ENCODE data around the gene DACT2.
A peak's percentile ranks its signal among the peaks of the same experiment; 100 is the strongest.
"Not testable (repeated sequence)": the region's sequence is repeated elsewhere in the genome, so short reads cannot be mapped to it uniquely, and the experiment has no call there.

DACT2 gene

DNA sequence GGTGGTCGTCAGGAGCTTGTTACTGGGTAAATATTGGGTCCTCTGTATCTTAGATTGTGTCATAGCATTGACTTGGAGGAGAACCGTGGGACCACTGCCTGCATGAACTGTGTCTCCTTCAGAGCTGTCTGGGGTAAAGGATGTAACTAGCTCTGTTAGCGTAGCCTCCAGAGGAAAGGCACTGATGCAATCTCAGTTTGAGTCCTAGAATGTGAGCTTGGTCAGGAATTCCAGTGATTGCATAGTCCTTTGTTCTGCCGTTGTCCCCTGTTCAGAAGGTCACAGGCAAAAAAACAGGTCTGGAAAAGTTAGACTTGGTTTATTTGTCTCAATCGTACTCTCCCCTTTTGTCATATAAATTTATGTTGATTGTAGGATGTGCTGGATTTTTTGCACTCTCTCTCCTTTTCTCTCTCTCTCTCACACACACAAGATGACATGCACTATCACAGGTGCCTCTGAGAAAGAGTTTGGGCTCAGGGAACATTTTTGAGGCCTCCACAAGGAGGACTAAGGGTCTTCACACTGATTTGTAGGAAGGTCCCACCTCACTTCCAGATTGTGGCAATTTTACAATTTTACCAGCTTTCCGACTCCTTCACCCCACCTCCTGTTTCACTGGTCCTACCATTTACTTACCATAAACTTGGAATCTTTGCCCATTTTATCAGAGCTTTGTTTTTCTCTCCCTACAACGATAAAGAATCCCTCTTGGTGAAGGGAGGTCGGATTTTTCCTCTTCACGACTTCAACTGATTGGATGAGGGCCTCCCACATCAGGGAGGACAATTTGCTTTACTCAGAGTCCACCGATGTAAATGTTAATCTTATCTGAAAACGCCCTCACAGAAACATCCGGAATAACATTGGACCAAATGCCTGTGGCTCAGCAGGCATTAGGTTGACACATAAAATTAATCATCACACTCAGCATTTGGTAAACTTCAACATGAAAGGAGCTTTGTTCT is 7.0 kb upstream of the DACT2 start:
- DNase-seq (ENCODE audit: low read depth, low spot score), result peak; percentile 75

GRCh38 chr6:168322966-168323365 is 3.4 kb upstream of the DACT2 start:
- no peak for DNase-seq (ENCODE audit: low read depth, low spot score)

- DNase-seq (ENCODE audit: low read depth, low spot score), result no peak
These were observed 1.1 kb upstream of the DACT2 start for GRCh38 chr6:168320634-168321033.

- no peak for DNase-seq (ENCODE audit: low read depth, low spot score)
These were observed 848 bp downstream of the DACT2 start for GRCh38 chr6:168318579-168319278.

GRCh38 chr6:168318090-168318489 is 1.5 kb downstream of the DACT2 start:
- no peak for DNase-seq (ENCODE audit: low read depth, low spot score)

- DNase-seq (ENCODE audit: low read depth, low spot score), result no peak
These were observed 4.0 kb downstream of the DACT2 start for GRCh38 chr6:168315596-168315995.

- peak; percentile 45 for DNase-seq (ENCODE audit: low read depth, low spot score)
These were observed 4.6 kb downstream of the DACT2 start for GRCh38 chr6:168314948-168315347.

- DNase-seq (ENCODE audit: low read depth, low spot score), result no peak
These were observed 5.6 kb downstream of the DACT2 start for GRCh38 chr6:168314021-168314420.

- DNase-seq (ENCODE audit: low read depth, low spot score), result peak; percentile 71
These were observed 6.1 kb downstream of the DACT2 start for GRCh38 chr6:168313431-168314011.

- not testable (repeated sequence) for DNase-seq (ENCODE audit: low read depth, low spot score)
These were observed 7.5 kb downstream of the DACT2 start for GRCh38 chr6:168312125-168312507.

DNA sequence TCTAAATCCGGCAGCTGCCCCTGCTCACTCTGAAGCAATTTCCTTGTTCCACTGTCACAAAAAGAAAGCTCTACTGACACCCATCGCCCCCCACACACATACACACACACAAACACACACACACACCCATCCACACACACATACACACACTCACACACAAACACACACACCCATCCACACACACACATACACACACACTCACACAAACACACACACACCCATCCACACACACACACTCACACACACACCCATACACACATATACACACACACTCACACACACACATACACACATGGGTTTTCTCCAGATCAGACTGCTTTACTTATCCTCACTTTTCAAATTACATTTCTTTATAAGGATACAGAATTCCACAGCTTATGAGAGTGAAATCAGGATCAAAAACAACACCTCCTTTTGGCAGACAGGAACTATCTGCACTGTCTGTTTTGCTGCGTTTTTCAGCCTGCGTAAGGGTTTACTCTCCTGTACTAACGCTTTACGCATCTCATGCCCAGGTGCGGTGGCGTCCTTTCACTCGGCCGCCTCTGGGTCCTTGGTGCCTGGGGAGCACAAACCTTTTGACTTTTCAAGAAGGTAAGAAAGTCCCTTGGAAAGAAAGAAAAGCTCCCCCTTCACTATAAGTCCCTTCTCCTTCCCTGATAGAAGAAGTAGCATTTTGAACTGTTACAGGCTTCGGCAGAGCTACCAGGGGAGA is 8.0 kb downstream of the DACT2 start:
- DNase-seq (ENCODE audit: low read depth, low spot score), result no peak

DNA sequence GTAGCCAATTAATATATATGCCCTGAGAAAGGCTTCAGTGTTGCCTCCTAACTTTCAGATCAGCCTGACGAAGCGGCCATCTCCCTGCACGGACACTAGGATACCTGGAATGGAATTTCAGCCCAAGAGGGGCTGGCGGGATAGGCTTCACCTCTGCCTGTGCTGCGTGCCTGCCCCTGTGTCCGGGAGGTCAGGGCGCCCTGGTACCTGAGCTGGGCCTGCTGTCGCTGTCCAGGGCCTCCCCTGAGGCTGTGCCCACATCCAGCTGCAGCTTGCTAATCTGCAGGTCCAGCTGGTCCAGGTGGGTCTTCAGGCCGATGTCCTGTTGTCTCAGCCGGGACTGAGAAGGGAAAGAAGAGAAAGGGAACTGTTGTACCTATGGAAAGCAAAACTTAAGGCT is 8.6 kb downstream of the DACT2 start:
- no peak for DNase-seq (ENCODE audit: low read depth, low spot score)

DNA sequence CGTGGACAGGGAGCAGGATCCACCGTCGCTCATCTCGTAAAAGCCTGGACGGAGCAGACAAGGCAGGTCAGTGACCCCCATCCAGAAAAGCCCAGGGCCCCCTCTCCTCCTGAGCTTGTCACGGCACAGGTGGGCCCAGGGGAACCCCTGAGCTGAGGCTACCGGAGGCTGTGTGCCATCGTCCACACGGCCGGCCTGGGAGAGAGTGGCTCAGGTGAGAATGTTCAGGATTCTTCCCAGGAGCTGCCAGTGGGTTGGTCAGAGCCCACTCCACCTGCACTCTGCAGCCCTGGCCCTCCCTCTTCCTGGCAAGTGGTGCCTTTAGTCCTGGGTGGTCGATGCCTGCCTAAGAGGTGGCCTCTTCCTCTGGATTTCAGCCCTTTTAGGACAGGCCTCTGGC is 9.2 kb downstream of the DACT2 start:
- no peak for DNase-seq (ENCODE audit: low read depth, low spot score)

DNA sequence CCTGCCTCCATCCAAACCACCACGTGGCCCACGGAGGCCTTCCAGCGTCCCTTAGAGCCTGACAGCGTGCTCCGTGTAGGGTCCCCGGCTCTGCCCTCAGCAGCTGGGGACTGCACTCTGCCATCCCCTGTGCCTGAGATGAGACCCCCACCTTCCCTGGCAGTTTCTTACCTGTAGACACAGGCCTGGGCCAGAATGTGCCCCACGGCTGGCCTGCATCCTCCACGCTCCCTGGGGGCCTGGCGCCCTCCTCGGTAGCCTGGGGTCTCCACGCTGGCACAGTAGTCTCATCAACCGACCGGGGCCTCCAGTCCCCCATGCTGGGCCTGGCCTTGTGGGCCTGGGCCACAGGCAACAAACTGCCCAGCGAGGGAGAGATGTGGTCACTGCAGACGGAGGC is 9.6 kb downstream of the DACT2 start:
- no peak for DNase-seq (ENCODE audit: low read depth, low spot score)

GRCh38 chr6:168309183-168309582 is 10.4 kb downstream of the DACT2 start:
- no peak for DNase-seq (ENCODE audit: low read depth, low spot score)

- no peak for DNase-seq (ENCODE audit: low read depth, low spot score)
These were observed 11.0 kb downstream of the DACT2 start for GRCh38 chr6:168308390-168309144.

DNA sequence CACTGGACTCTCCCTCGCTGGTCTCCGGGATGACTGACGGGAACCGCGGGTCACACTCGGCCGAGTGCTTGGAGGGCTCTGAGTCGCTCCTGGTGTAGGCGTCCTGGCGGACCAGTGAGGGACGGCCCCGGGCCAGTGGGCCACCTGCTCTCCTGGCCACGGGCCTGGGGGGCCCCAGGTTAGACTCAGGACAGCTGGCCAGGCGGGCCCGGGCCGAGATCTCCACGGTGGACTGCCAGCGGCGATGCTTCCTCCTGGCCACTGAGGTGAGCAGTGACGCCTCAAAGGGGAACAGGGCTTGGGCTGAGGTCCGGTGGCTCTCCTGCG is 11.9 kb downstream of the DACT2 start:
- DNase-seq (ENCODE audit: low read depth, low spot score), result no peak

DNA sequence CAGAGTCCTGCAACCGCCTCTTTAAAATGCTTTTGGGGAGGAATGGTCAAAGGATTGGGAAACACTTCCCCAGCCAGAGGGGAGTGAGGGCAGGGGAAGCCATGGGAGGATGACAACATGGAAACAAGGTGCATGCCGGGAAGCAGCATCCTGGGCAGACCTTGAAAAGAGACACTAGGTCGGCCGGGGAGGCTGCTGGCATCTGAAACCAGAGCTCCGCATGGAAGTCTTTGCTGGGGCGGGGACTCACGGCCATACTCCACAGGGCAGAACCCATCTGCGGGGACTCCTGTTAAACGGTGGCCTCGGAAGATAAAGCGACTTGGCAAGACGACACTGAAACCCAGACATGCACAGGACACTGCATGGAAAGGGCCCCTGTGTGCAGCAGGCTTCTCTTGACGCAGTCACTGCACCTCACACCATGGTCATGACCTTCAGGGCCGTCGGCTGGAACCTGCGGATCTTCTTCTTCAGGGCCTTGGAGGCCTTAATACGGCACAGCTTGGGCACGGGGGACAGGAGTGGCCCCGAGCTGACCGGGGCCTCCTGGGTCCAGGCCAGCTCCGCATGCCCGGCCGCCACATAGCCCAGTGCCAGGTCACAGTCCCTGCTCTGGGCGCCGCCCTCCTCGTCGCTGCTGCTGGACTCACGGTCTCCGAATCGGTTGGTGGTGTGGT is 12.4 kb downstream of the DACT2 start:
- no peak for DNase-seq (ENCODE audit: low read depth, low spot score)

GRCh38 chr6:168305863-168306262 is 13.7 kb downstream of the DACT2 start:
- no peak for DNase-seq (ENCODE audit: low read depth, low spot score)

DNA sequence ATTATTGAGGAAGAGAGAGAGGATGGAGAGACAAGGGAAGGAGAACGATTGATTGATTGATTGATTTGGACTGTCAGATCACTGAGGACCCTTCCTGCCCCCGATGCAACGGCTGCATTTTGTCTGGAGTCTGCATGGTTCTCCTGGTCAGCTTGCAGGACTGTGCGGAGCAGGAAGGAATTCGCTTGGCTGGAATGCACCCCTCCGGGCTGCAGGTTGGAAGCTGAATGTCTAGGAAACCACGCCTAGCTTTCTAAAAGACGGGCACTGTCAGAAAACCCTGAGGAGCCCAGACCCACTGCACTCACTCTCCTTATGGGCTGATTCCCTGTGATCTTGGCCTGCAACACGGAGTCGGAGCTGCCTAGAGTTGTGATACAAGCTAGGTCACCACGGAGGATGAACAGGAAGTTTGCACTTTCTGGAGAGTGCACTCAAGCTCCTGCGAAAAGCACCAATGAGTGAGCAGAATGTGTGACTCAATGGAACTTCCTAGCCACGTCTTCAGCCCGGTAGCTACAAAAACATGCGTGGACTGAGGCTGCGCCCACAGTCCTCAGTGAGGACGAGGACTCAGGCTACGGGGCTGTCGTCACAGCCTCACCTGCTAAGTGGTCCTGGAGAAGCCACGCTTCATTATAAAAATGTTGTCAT is 14.4 kb downstream of the DACT2 start:
- DNase-seq (ENCODE audit: low read depth, low spot score), result peak; percentile 83

Data from ELF-1 (cell line).